HPDE6-E6E7 (cell line): ENCODE data around the gene COLQ.
A peak's percentile ranks its signal among the peaks of the same experiment; 100 is the strongest.
"Not testable (repeated sequence)": the region's sequence is repeated elsewhere in the genome, so short reads cannot be mapped to it uniquely, and the experiment has no call there.

Experiments
- DNase-seq: peaks from one replicate; pipeline ENCODE4 v3.0.0; 2011; ENCODE audit warnings: missing footprints; ENCODE audit errors: extremely low spot score

The COLQ gene

GRCh38 chr3:15521573-15521965, at the start of gene COLQ:
TSS of gene COLQ (minus strand) at chr3:15521706. CDS start at chr3:15521625, 81 bp downstream.
- no peak for DNase-seq

- DNase-seq: no peak
These were observed 41.7 kb upstream of the COLQ start for GRCh38 chr3:15563190-15563589.

GRCh38 chr3:15562560-15562959, 41.1 kb upstream of the COLQ start:
- DNase-seq: no peak

- no peak for DNase-seq
These were observed 37.1 kb upstream of the COLQ start for GRCh38 chr3:15558581-15558980.

GRCh38 chr3:15557511-15557946, 36.0 kb upstream of the COLQ start:
- peak; percentile 43 for DNase-seq

GRCh38 chr3:15556512-15556911, 35.0 kb upstream of the COLQ start:
- no peak for DNase-seq

- no peak for DNase-seq
These were observed 32.2 kb upstream of the COLQ start for GRCh38 chr3:15553749-15554148.

- no peak for DNase-seq
These were observed 30.4 kb upstream of the COLQ start for GRCh38 chr3:15551902-15552301.

- no peak for DNase-seq
These were observed 28.3 kb upstream of the COLQ start for GRCh38 chr3:15549846-15550245.

- no peak for DNase-seq
These were observed 21.1 kb upstream of the COLQ start for GRCh38 chr3:15542614-15543013.

GRCh38 chr3:15541371-15541770, 19.9 kb upstream of the COLQ start:
- DNase-seq: no peak

GRCh38 chr3:15539066-15539465, 17.6 kb upstream of the COLQ start:
- DNase-seq: no peak

GRCh38 chr3:15538345-15538744, 16.8 kb upstream of the COLQ start:
- DNase-seq: no peak

GRCh38 chr3:15536856-15537255, 15.3 kb upstream of the COLQ start:
- no peak for DNase-seq

- DNase-seq: peak; percentile 11
These were observed 14.2 kb upstream of the COLQ start for GRCh38 chr3:15535732-15536131.

GRCh38 chr3:15532614-15533013, 11.1 kb upstream of the COLQ start:
- not testable (repeated sequence) for DNase-seq

- DNase-seq: no peak
These were observed 9.8 kb upstream of the COLQ start for GRCh38 chr3:15531346-15531745.

- DNase-seq: no peak
These were observed 7.5 kb upstream of the COLQ start for GRCh38 chr3:15528854-15529537.

- no peak for DNase-seq
These were observed 5.5 kb upstream of the COLQ start for GRCh38 chr3:15527031-15527459.

GRCh38 chr3:15525790-15526189, 4.3 kb upstream of the COLQ start:
- DNase-seq: no peak

- DNase-seq: no peak
These were observed 2.3 kb upstream of the COLQ start for GRCh38 chr3:15523660-15524417.

- DNase-seq: no peak
These were observed 510 bp upstream of the COLQ start for GRCh38 chr3:15522016-15522415.
